Measurements from ENCODE around the gene RBM44.

DNA sequence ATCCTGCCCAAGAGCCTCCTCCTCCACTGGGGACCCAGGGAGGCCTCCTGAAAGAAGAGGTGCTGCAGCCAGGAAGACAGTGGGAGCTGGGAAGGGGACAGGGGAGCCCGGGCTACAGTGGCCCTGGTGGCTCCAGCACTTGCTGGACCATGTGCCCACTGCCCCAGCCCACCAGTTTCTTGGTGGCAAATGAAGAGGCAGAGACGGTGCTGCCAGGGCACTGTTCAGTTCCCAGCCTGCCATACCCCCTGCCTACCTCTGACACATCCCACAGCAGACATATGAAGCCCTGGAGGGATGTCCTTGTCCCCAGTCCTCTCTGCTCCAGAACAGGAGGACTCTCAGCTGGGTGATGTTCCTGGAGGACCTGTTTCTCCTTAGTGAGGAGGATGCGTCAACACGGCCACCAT is 64.5 kb downstream of the RBM44 start:
- no peak for TF ChIP-seq POLR2AphosphoS5 (IDR thresholded peaks at IDR 0.05; ENCODE audit: borderline replicate concordance, low read depth, low read length)
- no peak for TF ChIP-seq EZH2 (IDR thresholded peaks at IDR 0.05)
- no peak for TF ChIP-seq FOXP2 (optimal IDR thresholded peaks at IDR 0.05; ENCODE audit: control extremely low read depth, extremely low read length, insufficient read depth)
